ES-I3 (cell line): ENCODE data around the gene NUAK1.
A peak's percentile ranks its signal among the peaks of the same experiment; 100 is the strongest.
"Not testable (repeated sequence)": the region's sequence is repeated elsewhere in the genome, so short reads cannot be mapped to it uniquely, and the experiment has no call there.

ENCODE experiments used
- H3K36me3 ChIP-seq: 2 replicates; pipeline ENCODE4 v1.6.1; 2013; ENCODE audit warnings: mild to moderate bottlenecking, low read length, control low read depth, moderate library complexity; ENCODE audit not compliant: insufficient read depth
- H3K4me1 ChIP-seq: 2 replicates; pipeline ENCODE4 v1.6.1; 2013; ENCODE audit warnings: mild to moderate bottlenecking, control low read depth, low read length; ENCODE audit not compliant: insufficient read depth
- H3K9ac ChIP-seq: 2 replicates; pipeline ENCODE4 v1.6.1; 2013; ENCODE audit warnings: low read depth, mild to moderate bottlenecking, low read length, moderate library complexity
- H3K9me3 ChIP-seq: 2 replicates; pipeline ENCODE4 v1.6.1; 2013; ENCODE audit warnings: mild to moderate bottlenecking, low read length, moderate library complexity; ENCODE audit not compliant: control insufficient read depth, insufficient read depth

The NUAK1 gene

GRCh38 chr12:106161491-106161890 lies 22.7 kb upstream of the NUAK1 start:
- no peaks in the 10 kb centered on the region for H3K9me3 ChIP-seq
- no peaks in the 10 kb centered on the region for H3K36me3 ChIP-seq
- no peak overlapping the region for H3K9ac ChIP-seq
- no peaks in the 10 kb centered on the region for H3K4me1 ChIP-seq

- H3K4me1 ChIP-seq, result no peaks in the 10 kb centered on the region
- no peaks in the 10 kb centered on the region for H3K36me3 ChIP-seq
- no peaks in the 10 kb centered on the region for H3K9me3 ChIP-seq
- H3K9ac ChIP-seq, result no peak overlapping the region
Observed at GRCh38 chr12:106160915-106161314, 22.2 kb upstream of the NUAK1 start.

- H3K36me3 ChIP-seq, result no peaks in the 10 kb centered on the region
- no peaks in the 10 kb centered on the region for H3K4me1 ChIP-seq
- H3K9ac ChIP-seq, result no peak overlapping the region
- H3K9me3 ChIP-seq, result no peaks in the 10 kb centered on the region
Observed at GRCh38 chr12:106157802-106158201, 19.0 kb upstream of the NUAK1 start.

- no peak overlapping the region for H3K9ac ChIP-seq
- H3K9me3 ChIP-seq, result no peaks in the 10 kb centered on the region
- no peaks in the 10 kb centered on the region for H3K4me1 ChIP-seq
- H3K36me3 ChIP-seq, result no peaks in the 10 kb centered on the region
Observed at GRCh38 chr12:106154751-106155273, 16.1 kb upstream of the NUAK1 start.

GRCh38 chr12:106152334-106152733 lies 13.6 kb upstream of the NUAK1 start:
- H3K9ac ChIP-seq, result no peak overlapping the region
- no peaks in the 10 kb centered on the region for H3K9me3 ChIP-seq
- no peaks in the 10 kb centered on the region for H3K36me3 ChIP-seq
- peaks cover 7% of the 10 kb centered on the region; the same call in 1 of the 2 replicates for H3K4me1 ChIP-seq

GRCh38 chr12:106150555-106150954 lies 11.8 kb upstream of the NUAK1 start:
- Histone ChIP-seq H3K36me3 (no peaks in the 10 kb centered on the region), H3K4me1 (peaks cover 13% of the 10 kb centered on the region; the same call in 1 of the 2 replicates), H3K9me3 (no peaks in the 10 kb centered on the region), H3K9ac (no peak overlapping the region)

GRCh38 chr12:106149096-106149784 lies 10.5 kb upstream of the NUAK1 start:
- no peak overlapping the region for H3K9ac ChIP-seq
- H3K9me3 ChIP-seq, result no peaks in the 10 kb centered on the region
- no peaks in the 10 kb centered on the region for H3K36me3 ChIP-seq
- H3K4me1 ChIP-seq, result peaks cover 26% of the 10 kb centered on the region

GRCh38 chr12:106147956-106148355 lies 9.2 kb upstream of the NUAK1 start:
- Histone ChIP-seq H3K4me1 (peaks cover 35% of the 10 kb centered on the region), H3K9ac (no peak overlapping the region), H3K36me3 (no peaks in the 10 kb centered on the region), H3K9me3 (no peaks in the 10 kb centered on the region)

GRCh38 chr12:106146987-106147386 lies 8.2 kb upstream of the NUAK1 start:
- no peak overlapping the region for H3K9ac ChIP-seq
- H3K9me3 ChIP-seq, result no peaks in the 10 kb centered on the region
- no peaks in the 10 kb centered on the region for H3K36me3 ChIP-seq
- H3K4me1 ChIP-seq, result peaks cover 40% of the 10 kb centered on the region

- Histone ChIP-seq H3K4me1 (peaks cover 47% of the 10 kb centered on the region), H3K9ac (no peak overlapping the region), H3K36me3 (no peaks in the 10 kb centered on the region), H3K9me3 (no peaks in the 10 kb centered on the region)
Observed at GRCh38 chr12:106145539-106146447, 7.0 kb upstream of the NUAK1 start.

- H3K9ac ChIP-seq, result no peak overlapping the region
Observed at GRCh38 chr12:106144847-106145246, 6.1 kb upstream of the NUAK1 start.

GRCh38 chr12:106142591-106143261 lies 4.0 kb upstream of the NUAK1 start:
- Histone ChIP-seq H3K4me1 (peaks cover 40% of the 10 kb centered on the region), H3K36me3 (no peaks in the 10 kb centered on the region), H3K9ac (no peak overlapping the region), H3K9me3 (no peaks in the 10 kb centered on the region)

More at GRCh38 chr12:106144847-106145246, 6.1 kb upstream of the NUAK1 start:
- Histone ChIP-seq H3K36me3 (no peaks in the 10 kb centered on the region), H3K9me3 (no peaks in the 10 kb centered on the region), H3K4me1 (peaks cover 47% of the 10 kb centered on the region)

GRCh38 chr12:106141920-106142319 lies 3.2 kb upstream of the NUAK1 start:
- H3K9me3 ChIP-seq, H3K36me3 ChIP-seq, H3K9ac ChIP-seq: not testable (repeated sequence)
- H3K4me1 ChIP-seq, result peaks cover 40% of the 10 kb centered on the region

GRCh38 chr12:106141452-106141851 lies 2.7 kb upstream of the NUAK1 start:
- Histone ChIP-seq H3K9ac (peak overlapping the region; percentile 62; the same call in 1 of the 2 replicates), H3K4me1 (peaks cover 40% of the 10 kb centered on the region), H3K9me3 (no peaks in the 10 kb centered on the region), H3K36me3 (no peaks in the 10 kb centered on the region)
